ENCODE measurements around the gene SKIC8. TPM values are rescaled to one million over a fixed set of nuclear protein-coding genes. Genes with fewer than 3 reads are reported as not detected.
"Not testable (repeated sequence)": the region's sequence is repeated elsewhere in the genome, so short reads cannot be mapped to it uniquely, and the experiment has no call there.

SKIC8 gene
- total RNA-seq, 1 experiment from 2014 or later: 343 TPM

DNA sequence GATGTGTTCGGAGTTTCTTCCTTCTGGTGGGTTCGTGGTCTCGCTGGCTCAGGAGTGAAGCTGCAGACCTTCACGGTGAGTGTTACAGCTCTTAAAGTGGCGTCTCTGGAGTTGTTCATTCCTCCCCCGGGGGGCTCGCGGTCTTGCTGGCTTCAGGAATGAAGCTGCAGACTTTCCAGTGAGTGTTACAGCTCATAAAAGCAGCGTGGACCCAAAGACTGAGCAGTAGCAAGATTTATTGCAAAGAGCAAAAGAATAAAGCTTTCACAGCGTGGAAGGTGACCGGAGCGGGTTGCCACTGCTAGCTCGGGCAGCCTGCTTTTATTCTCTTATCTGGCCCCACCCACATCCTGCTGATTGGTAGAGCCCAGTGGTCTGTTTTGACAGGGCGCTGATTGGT lies 54.0 kb downstream of the SKIC8 start:
- DNase-seq (ENCODE audit: low read depth, low spot score); in situ Hi-C loops (cut with HindIII; ENCODE audit: low pct_unique_long_range_greater_than_20kb, low sequenced_read_pairs): not testable (repeated sequence)

DNA sequence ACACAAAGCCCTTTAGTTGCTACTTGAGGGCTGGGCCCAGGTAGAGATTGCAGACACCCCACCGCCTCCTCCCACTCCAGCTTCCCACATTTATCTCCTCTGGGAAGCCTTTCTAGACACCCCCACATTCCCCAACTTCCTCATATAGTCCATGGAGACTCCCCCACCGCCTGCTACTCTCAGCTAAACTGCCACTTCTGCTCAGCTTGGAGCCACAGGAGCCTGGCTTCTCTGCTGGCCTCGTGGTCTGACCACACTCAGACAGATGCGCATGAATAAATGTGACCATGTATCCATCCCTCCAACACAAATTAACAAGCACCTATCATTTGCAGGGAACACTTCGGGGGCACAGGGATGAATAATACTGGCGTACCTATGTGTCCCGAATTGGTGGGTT lies 54.5 kb downstream of the SKIC8 start:
- in situ Hi-C loops (cut with HindIII; ENCODE audit: low pct_unique_long_range_greater_than_20kb, low sequenced_read_pairs): no loop called here
- DNase-seq (ENCODE audit: low read depth, low spot score): no peak

DNA sequence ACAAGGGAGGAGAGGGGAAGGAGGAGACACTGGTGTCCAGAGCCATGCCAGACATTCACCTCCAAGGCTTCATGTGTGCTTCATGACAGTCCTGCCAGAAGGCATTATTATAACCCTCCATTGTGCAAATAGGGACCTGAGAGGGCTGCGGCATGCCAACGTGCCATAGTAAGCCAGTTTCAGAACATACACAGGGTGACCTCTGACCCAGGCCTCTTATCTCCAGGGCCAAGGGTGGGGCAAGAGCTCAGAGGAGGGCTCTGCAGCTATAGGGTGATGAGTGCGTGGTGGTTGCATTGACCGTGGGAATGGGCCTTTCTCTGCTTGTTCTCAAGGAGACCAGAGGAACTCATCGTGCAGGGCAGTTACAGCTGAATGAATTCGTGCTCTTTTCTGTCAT lies 55.3 kb downstream of the SKIC8 start:
- no peak for DNase-seq (ENCODE audit: low read depth, low spot score)
- in situ Hi-C loops (cut with HindIII; ENCODE audit: low pct_unique_long_range_greater_than_20kb, low sequenced_read_pairs): no loop called here

- DNase-seq (ENCODE audit: low read depth, low spot score): no peak
- in situ Hi-C loops (cut with HindIII; ENCODE audit: low pct_unique_long_range_greater_than_20kb, low sequenced_read_pairs): no loop called here
These were observed 55.9 kb downstream of the SKIC8 start for GRCh38 chr15:78243491-78243941.

DNA sequence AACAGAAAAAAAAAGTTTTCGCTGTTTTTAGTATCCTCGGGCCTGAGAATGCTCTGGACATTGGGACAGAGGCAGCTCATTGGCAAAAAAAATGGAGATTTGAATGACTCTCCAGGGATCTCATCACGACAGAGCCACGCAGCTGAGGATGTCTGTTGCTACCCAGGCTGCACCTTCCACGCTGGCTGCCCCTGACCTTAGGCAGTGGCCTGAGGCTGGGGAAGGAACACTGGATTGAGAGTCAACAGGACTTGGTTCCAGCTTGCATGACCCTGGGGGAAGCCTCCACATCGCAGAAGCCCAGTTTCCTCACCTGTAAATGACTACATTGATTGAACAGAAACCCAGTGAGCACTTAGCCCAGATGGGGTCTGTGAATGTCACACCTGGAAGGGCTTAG lies 56.4 kb downstream of the SKIC8 start:
- no peak for DNase-seq (ENCODE audit: low read depth, low spot score)
- in situ Hi-C loops (cut with HindIII; ENCODE audit: low pct_unique_long_range_greater_than_20kb, low sequenced_read_pairs): no loop called here

DNA sequence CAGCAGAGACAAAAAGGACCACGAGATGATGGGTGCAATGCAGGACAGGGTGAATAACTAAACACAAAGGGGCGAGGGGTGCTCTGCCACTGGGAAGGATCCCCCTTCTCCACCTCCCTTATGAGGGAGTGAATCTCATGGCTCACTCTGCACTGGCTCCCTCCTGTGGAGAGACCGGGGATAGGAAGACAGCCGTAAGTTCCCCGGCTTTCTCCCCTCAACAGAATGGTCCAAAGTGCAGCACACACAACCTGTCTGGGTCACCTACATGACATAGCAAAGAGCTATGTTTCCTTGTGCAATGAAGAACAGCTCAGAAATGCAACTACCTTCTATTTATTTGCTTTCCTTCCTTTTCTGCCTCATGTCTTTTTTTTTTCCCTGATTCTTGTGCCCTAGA lies 57.3 kb downstream of the SKIC8 start:
- in situ Hi-C loops (cut with HindIII; ENCODE audit: low pct_unique_long_range_greater_than_20kb, low sequenced_read_pairs): no loop called here
- peak; percentile 70 for DNase-seq (ENCODE audit: low read depth, low spot score)

GRCh38 chr15:78241017-78241416 lies 58.4 kb downstream of the SKIC8 start:
- in situ Hi-C loops (cut with HindIII; ENCODE audit: low pct_unique_long_range_greater_than_20kb, low sequenced_read_pairs): no loop called here
- peak; percentile 84 for DNase-seq (ENCODE audit: low read depth, low spot score)

DNA sequence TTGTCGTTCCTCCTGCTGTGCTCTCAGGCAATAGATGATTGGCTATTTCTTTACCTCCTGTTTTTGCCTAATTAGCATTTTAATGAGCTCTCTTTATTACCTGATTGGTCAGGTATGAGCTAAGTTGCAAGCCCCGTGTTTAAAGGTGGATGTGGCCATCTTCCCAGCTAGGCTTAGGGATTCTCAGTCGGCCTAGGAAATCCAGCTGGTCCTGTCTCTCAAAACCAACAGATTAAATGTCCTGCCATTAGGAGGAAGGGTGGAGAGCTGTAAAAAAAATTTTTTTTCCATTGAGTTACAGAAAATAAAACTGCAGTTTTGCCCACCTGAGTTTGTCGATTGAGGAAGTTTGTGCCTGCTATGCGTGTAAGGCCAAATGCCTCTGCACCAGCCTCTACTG lies 59.6 kb downstream of the SKIC8 start:
- in situ Hi-C loops (cut with HindIII; ENCODE audit: low pct_unique_long_range_greater_than_20kb, low sequenced_read_pairs): no loop called here
- DNase-seq (ENCODE audit: low read depth, low spot score): no peak

DNA sequence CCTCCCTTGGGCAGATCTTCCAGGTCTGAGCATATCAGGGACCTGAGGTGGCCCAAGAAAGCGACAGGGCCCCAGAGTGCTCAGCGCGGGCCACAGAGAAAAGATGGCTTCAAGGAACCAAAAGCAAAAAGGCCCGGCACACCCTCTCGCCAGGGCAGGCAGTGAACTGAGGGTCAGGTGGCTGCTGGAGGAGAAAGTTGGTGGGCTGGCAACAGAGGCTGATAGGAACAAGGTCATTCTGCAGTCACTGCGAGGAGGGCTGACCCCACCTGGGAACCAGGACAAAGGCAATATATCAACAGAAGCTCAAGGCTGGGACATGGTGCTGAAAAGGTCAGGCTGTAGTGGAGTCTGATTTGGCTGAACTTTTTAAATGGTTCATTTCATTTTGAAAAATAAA lies 62.3 kb downstream of the SKIC8 start:
- in situ Hi-C loops (cut with HindIII; ENCODE audit: low pct_unique_long_range_greater_than_20kb, low sequenced_read_pairs): no loop called here
- no peak for DNase-seq (ENCODE audit: low read depth, low spot score)

- in situ Hi-C loops (cut with HindIII; ENCODE audit: low pct_unique_long_range_greater_than_20kb, low sequenced_read_pairs): no loop called here
- DNase-seq (ENCODE audit: low read depth, low spot score): no peak
These were observed 62.9 kb downstream of the SKIC8 start for GRCh38 chr15:78236491-78236890.

- in situ Hi-C loops (cut with HindIII; ENCODE audit: low pct_unique_long_range_greater_than_20kb, low sequenced_read_pairs): no loop called here
- peak; percentile 44 for DNase-seq (ENCODE audit: low read depth, low spot score)
These were observed 64.8 kb downstream of the SKIC8 start, which contains the start of gene ACSBG1 for GRCh38 chr15:78234515-78235040. ACSBG1 (minus strand) TSS chr15:78234565; CDS start chr15:78234501, 64 bp downstream.

- no peak for DNase-seq (ENCODE audit: low read depth, low spot score)
- in situ Hi-C loops (cut with HindIII; ENCODE audit: low pct_unique_long_range_greater_than_20kb, low sequenced_read_pairs): no loop called here
These were observed 65.9 kb downstream of the SKIC8 start for GRCh38 chr15:78233496-78233895.

Small RNA genes within 50 kb of the gene (small RNA-seq; reads per million reads assigned to genes)
- 0 to 0.02 reads per million in 2 experiments for gene AC090607.5

Other genes starting within 250 kb of the SKIC8 start
- gene TBC1D2B, start 221.9 kb downstream of the SKIC8 start, total RNA-seq (2014; rRNA removed; shearing (Covaris generic)): 15.6 and 16.8 TPM in 2 replicates
- not detected in 2 replicates for gene SH2D7, start 207.0 kb downstream of the SKIC8 start, total RNA-seq (2014; rRNA removed; shearing (Covaris generic))
- 15.4 and 15.9 TPM in 2 replicates for gene CIB2, start 168.2 kb downstream of the SKIC8 start, total RNA-seq (2014; rRNA removed; shearing (Covaris generic))
- 71.7 and 76.1 TPM in 2 replicates for gene IDH3A, start 150.2 kb downstream of the SKIC8 start, total RNA-seq (2014; rRNA removed; shearing (Covaris generic))
- gene ACSBG1, start 65.0 kb downstream of the SKIC8 start, total RNA-seq (2014; rRNA removed; shearing (Covaris generic)): 2.4 and 5.5 TPM in 2 replicates
- gene DNAJA4, start 35.0 kb downstream of the SKIC8 start, total RNA-seq (2014; rRNA removed; shearing (Covaris generic)): 8.5 and 8.7 TPM in 2 replicates
- 0.51 TPM in 1 of 2 replicates, not detected in the other for gene CRABP1, start 40.7 kb upstream of the SKIC8 start, total RNA-seq (2014; rRNA removed; shearing (Covaris generic))
- 21.8 and 30.4 TPM in 2 replicates for gene IREB2, start 138.6 kb upstream of the SKIC8 start, total RNA-seq (2014; rRNA removed; shearing (Covaris generic))
- 4.8 and 6.6 TPM in 2 replicates for gene HYKK, start 208.0 kb upstream of the SKIC8 start, total RNA-seq (2014; rRNA removed; shearing (Covaris generic))
- gene PSMA4, start 240.8 kb upstream of the SKIC8 start, total RNA-seq (2014; rRNA removed; shearing (Covaris generic)): 253 and 260 TPM in 2 replicates

Data from SK-MEL-5 (cell line).